Mucosa of stomach (tissue), 1 donor: Measurements from ENCODE around the gene UST.
"Not testable (repeated sequence)": the region's sequence is repeated elsewhere in the genome, so short reads cannot be mapped to it uniquely, and the experiment has no call there.

Experiments used
- H3K27me3 ChIP-seq: one replicate; pipeline ENCODE4 v1.7.0; 2013; ENCODE audit warnings: mild to moderate bottlenecking, low read length; ENCODE audit not compliant: control insufficient read depth, insufficient read depth
- H3K36me3 ChIP-seq: one replicate; pipeline ENCODE4 v1.7.0; 2013; ENCODE audit warnings: low read length; ENCODE audit not compliant: control insufficient read depth, insufficient read depth
- H3K4me1 ChIP-seq: one replicate; pipeline ENCODE4 v1.7.0; 2013; ENCODE audit warnings: mild to moderate bottlenecking, low read length; ENCODE audit not compliant: control insufficient read depth, insufficient read depth
- H3K4me3 ChIP-seq: one replicate; pipeline ENCODE4 v1.7.0; 2013; ENCODE audit warnings: low read length
- H3K9ac ChIP-seq: one replicate; pipeline ENCODE4 v1.7.0; 2013; ENCODE audit warnings: mild to moderate bottlenecking, low read length, moderate library complexity
- H3K9me3 ChIP-seq: one replicate; pipeline ENCODE4 v1.7.0; 2013; ENCODE audit warnings: mild to moderate bottlenecking, low read length, moderate library complexity; ENCODE audit not compliant: control insufficient read depth
- donor health status: Pancreatic carcinoma.

UST gene

DNA sequence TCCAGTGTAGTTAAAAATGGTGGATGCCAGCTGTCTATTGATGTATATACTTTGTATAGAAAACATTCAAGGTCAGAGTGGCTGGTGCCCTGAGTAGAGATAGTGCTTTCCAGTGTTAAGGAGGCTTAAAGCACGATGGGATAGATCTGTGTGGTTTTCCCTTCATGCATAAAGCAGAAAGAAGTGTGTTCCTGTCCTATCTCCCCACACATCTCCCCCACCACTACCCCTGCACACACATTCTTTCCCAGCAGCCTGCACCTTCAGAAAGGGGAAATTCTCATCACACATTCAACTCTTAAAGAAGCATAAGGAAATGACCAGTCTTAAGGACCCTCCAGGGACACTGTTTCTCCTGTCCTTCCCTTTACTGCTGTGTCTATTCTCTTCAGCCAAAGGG is 349.0 kb downstream of the UST start:
- H3K4me3 ChIP-seq: no peak overlapping the region

DNA sequence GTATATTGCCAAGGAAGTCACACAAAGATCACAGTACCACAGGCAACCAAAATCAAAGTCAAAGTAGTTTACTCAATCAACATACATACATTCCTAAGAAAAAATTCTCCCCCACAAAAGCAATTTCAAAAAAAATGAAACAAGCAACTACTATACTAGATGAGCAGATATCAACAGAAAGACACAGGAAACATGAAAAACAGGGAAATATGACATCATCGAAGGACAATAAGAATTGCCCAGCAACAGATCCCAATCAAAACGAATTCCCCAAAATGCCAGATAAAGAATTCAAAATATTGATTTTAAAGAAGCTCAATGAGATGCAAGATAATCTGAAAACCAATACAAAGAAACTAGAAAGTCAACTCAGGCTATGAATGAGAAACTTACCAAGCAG is 351.0 kb downstream of the UST start:
- Histone ChIP-seq H3K9ac (no peak overlapping the region), H3K9me3 (no peaks in the 10 kb centered on the region), H3K4me3 (no peak overlapping the region), H3K4me1 (no peaks in the 10 kb centered on the region), H3K27me3 (no peaks in the 10 kb centered on the region), H3K36me3 (no peaks in the 10 kb centered on the region)

More for the DNA sequence above, 349.0 kb downstream of the UST start:
- Histone ChIP-seq H3K9me3 (no peaks in the 10 kb centered on the region), H3K4me1 (no peaks in the 10 kb centered on the region), H3K36me3 (no peaks in the 10 kb centered on the region), H3K9ac (no peak overlapping the region), H3K27me3 (no peaks in the 10 kb centered on the region)

DNA sequence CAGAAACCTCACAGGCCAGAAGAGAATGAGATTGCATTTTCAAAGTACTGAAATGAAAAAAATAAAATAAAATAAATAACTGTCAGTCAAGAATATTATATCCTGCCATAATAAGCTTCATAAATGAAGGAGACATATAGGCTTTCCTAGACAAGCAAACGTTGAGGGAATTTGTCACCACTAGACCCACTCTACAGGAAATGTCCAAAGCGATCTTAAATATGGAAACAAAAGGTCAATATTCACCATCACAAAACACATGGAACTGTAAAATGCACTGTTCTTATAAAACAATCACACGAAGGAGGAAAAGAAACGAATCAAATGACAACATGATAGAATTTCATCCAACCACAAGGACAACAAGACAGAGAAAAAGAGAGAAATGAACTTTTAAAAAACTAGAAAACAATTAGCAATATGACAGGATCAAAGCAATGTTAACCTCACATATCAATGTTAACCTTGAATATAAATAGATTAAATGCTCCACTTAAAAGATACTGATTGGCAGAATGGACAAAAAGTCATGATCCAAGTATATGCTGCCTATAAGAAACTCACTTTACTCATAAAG is 352.0 kb downstream of the UST start:
- Histone ChIP-seq H3K4me3 (no peak overlapping the region), H3K27me3 (no peaks in the 10 kb centered on the region), H3K4me1 (no peaks in the 10 kb centered on the region), H3K9ac (no peak overlapping the region), H3K36me3 (no peaks in the 10 kb centered on the region), H3K9me3 (no peaks in the 10 kb centered on the region)

DNA sequence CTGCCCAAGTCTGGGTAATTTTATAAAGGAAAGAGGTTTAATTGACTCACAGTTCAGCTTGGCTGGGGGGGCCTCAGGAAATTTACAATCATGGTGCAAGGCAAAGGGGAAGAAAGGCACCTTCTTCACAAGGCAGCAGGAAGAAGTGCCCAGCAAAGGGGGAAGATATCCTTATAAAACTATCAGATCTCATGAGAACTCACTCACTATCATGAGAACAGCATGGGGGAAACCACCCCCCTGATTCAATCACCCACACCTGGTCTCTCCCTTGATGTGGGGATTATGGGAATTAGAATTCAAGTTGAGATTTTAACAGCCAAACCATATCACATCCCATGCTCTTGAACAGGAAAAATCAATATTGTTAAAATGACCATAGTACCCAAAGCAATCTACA is 355.5 kb downstream of the UST start:
- Histone ChIP-seq H3K4me1 (no peaks in the 10 kb centered on the region), H3K27me3 (no peaks in the 10 kb centered on the region), H3K9ac (no peak overlapping the region), H3K4me3 (no peak overlapping the region), H3K9me3 (no peaks in the 10 kb centered on the region), H3K36me3 (no peaks in the 10 kb centered on the region)

DNA sequence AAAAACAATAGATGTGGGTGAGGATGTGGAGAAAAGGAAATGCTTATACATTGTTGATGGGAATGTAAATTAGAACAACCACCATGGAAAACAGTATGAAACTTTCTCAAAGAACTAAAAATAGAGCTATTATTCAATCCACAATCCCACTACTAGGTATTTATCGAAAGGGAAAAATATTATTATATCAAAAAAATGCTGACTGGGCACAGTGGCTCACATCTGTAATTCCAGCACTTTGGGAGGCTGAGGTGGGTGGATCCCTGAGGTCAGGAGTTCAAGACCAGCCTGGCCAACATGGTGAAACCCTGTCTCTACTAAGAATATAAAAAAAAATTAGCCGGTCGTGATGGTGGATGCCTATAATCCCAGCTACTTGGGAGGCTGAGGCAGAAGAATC is 357.1 kb downstream of the UST start:
- H3K27me3 ChIP-seq, H3K9ac ChIP-seq, H3K9me3 ChIP-seq, H3K36me3 ChIP-seq, H3K4me1 ChIP-seq, H3K4me3 ChIP-seq: not testable (repeated sequence)

DNA sequence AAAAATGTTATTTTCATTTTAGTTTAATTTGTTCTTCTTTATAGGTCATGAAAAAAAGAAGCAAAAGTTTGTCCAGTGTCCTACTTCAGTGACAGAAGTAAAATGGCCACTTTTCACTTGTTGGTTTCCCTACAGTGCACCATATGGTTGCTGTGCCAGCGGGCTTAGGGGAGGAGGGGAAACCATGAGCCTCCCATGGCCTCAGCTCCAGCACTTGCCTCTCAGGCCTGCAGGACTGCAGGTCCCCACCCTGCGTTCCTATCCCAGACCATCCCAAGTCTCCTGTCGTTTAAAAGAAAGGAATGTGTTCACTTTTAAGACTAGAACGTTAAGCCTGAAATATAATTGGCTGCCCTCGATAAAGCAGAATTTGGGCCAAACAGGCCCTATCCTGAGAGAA is 360.7 kb downstream of the UST start:
- Histone ChIP-seq H3K4me3 (no peak overlapping the region), H3K4me1 (no peaks in the 10 kb centered on the region), H3K27me3 (no peaks in the 10 kb centered on the region), H3K9ac (no peak overlapping the region), H3K36me3 (no peaks in the 10 kb centered on the region), H3K9me3 (no peaks in the 10 kb centered on the region)

DNA sequence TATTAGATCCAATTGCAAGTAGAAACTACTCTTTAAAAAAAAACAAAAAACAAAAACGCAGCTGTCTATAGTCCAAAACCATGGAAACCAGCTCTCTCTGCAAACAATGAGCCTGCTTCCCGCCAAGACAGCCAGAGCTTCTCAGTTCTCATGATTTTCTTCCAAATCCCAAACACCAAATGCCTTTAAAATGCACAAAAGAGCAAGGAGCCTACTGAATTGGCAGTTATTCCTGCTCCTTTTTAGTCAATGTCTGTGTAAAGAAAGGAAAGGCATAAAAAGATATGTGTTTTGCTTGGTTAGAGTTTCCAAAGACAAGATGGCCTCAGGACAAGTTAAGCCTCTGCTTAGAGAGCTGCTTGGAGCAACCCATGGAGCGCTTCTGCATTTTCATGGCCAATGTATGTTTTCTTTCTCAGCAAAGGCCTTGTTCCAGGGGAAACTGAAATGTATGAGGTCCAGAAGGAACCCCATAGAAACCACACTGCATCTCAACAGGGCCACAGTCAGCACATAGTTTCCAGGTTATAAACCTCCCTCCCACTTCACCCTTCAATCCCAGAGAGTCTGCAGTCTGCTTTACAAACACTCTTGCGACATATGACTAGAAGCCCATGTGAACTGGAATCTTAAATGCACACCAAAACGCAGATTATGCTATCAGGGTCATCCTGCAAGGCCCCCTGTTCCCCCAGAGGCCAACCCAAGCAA is 361.4 kb downstream of the UST start:
- H3K36me3 ChIP-seq: no peaks in the 10 kb centered on the region
- H3K4me1 ChIP-seq: no peaks in the 10 kb centered on the region
- H3K9me3 ChIP-seq: no peaks in the 10 kb centered on the region
- no peak overlapping the region for H3K9ac ChIP-seq
- no peak overlapping the region for H3K4me3 ChIP-seq
- no peaks in the 10 kb centered on the region for H3K27me3 ChIP-seq

DNA sequence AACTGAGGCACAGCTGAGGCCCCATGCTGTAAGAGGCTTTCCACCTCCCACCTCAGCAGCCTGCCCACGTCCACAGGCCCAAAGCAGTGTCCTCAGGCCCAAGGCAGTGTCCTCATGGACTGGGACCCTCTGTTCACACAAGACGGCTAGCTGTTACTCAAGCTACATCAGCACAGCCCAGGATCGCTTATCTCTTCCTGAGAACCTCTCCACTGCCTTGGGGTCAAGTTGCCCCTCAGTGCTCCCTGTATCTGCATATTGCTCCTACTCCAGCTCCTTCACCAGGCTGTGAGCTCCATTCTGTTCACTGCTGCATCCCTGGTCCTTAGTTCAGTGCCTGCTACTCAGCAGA is 361.9 kb downstream of the UST start:
- Histone ChIP-seq H3K9ac (no peak overlapping the region), H3K4me1 (no peaks in the 10 kb centered on the region), H3K27me3 (no peaks in the 10 kb centered on the region), H3K36me3 (no peaks in the 10 kb centered on the region), H3K4me3 (no peak overlapping the region), H3K9me3 (no peaks in the 10 kb centered on the region)

DNA sequence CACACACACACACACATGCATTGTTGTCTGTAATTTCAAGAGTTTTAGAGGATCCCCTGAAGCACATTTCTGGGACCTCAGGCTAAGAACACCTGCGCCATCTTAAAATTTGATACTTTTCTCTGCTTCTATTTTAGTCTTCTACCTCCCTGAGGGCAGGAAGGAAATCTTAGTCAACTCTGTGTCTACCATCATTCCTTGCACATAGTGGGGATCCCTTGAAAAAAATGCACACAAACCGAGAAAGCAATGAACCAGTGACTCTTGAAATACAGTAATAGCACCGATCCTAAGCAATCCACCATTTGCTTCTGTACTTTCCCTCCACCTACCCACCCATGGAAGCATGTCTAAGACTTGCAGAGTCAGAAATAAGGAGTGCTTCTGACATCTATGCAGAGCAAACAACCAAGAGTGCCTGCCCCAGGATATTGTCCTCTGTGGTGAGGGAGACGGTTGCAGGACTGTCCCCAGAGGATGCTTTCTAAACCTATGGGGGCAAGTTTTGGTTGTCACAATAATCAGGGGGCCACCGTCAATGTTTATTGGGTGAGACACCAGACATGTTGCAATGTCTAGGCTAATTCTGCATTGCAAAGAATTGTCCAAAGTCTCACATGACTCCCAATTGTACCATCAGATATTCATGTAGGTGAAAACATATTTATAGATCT is 362.7 kb downstream of the UST start:
- Histone ChIP-seq H3K9me3 (no peaks in the 10 kb centered on the region), H3K27me3 (no peaks in the 10 kb centered on the region), H3K36me3 (no peaks in the 10 kb centered on the region), H3K4me3 (no peak overlapping the region), H3K9ac (no peak overlapping the region), H3K4me1 (no peaks in the 10 kb centered on the region)

DNA sequence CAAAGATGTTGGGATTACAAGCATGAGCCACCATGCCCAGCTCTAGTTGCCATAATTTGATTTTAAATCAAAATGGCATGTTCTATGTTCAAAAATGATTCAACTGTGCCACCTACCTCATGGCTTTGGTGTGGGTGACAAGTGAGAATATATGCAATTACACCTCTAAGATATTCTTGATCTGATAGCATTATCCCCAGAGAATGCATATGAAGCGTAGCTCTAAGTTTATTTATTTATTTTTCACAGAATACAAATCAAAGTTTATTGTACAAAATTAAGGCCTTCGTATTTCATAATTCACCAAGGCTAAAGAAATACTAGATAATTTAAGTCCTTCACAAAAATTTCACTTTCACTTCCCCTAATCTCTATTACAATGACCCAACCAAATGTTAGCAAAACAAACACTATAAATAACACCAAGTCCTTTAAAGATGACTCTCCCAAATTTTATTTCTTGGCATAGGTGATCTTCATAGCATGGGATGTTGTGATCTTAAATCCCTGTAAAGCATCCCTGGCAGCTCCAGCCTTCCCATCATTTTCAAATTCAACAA is 364.8 kb downstream of the UST start:
- H3K4me1 ChIP-seq: no peaks in the 10 kb centered on the region
- H3K36me3 ChIP-seq: no peaks in the 10 kb centered on the region
- no peak overlapping the region for H3K9ac ChIP-seq
- no peaks in the 10 kb centered on the region for H3K27me3 ChIP-seq
- no peak overlapping the region for H3K4me3 ChIP-seq
- no peaks in the 10 kb centered on the region for H3K9me3 ChIP-seq

DNA sequence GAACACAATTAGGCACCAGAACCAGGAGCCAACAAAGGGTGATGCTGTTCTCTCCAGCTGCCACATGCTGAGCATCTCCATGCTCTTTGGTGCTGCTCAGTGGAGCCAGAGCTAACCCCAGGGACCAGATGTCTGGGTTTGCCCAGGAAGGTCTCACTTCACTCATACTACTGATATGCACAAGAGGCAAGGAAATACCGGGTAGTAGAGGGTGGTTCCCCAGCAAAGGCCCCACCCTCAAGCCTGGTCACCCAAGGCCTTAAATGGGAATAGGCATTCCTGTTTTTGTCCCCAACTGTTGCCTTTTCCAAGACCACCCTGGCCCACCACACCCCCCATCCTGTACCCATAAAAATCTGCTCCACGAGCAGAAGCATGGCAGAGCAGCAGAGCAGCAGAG is 366.1 kb downstream of the UST start:
- H3K36me3 ChIP-seq: no peaks in the 10 kb centered on the region
- no peak overlapping the region for H3K9ac ChIP-seq
- no peaks in the 10 kb centered on the region for H3K4me1 ChIP-seq
- no peak overlapping the region for H3K4me3 ChIP-seq
- no peaks in the 10 kb centered on the region for H3K9me3 ChIP-seq
- no peaks in the 10 kb centered on the region for H3K27me3 ChIP-seq

DNA sequence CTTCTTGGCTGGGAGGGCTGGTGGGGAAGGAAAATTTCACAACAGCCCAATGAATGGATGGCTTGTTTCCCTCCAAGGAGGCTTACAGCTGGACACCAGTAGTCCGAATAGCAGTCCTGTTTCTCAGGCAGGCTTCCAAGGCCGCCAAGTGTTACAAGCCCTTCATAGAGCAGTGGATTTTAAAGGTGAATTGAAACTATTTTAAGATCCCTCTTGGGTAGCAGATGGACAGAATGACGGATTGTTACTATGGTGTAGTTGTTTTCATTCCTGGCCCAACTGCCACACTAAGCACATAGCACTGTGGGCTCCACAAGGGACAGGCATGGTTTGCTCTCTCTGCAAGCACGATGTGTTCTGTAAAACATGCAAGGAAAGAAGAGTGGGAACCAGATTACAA is 367.3 kb downstream of the UST start:
- no peaks in the 10 kb centered on the region for H3K27me3 ChIP-seq
- no peak overlapping the region for H3K4me3 ChIP-seq

More for the DNA sequence above, 367.3 kb downstream of the UST start:
- Histone ChIP-seq H3K36me3 (no peaks in the 10 kb centered on the region), H3K9ac (no peak overlapping the region), H3K9me3 (no peaks in the 10 kb centered on the region), H3K4me1 (no peaks in the 10 kb centered on the region)
